Common myeloid progenitor, CD34-positive (primary cell): ENCODE results near the gene FANCC.

Experiments used
- CTCF ChIA-PET: fragments of 350-600 bp; sonication (Branson Sonifier 250); formaldehyde crosslinking; loops from one replicate; lab custom pipeline; 2021; ENCODE audit warnings: antibody characterized with exemption; lab: Charles Lee
- POLR2A ChIA-PET: fragments of 350-600 bp; sonication (Branson Sonifier 250); formaldehyde crosslinking; loops from one replicate; lab custom pipeline; 2021; ENCODE audit warnings: antibody characterized with exemption; lab: Charles Lee
- DNase-seq, 3 donors: peaks; one replicate each; pipeline versions ENCODE4 v3.0.0 to v3.0.0-alpha.2; 2013
- H3K27ac ChIP-seq, 2 experiments: 1 replicate in 1 of 2; 2 replicates in 1 of 2; pipeline ENCODE4 v1.7.0; 2013; ENCODE audit warnings: inconsistent platforms in 2 of 2, low read length in 2 of 2, mild to moderate bottlenecking in 2 of 2, low read depth in 1 of 2, moderate library complexity in 1 of 2; ENCODE audit not compliant: severe bottlenecking in 2 of 2, insufficient read depth in 1 of 2, poor library complexity in 1 of 2
- H3K27me3 ChIP-seq, 5 experiments: replicated peaks in 2 of 5; 1 replicate in 3 of 5; 2 replicates in 2 of 5; pipeline versions ENCODE4 v1.6.1 to v1.7.0; 2013; ENCODE audit warnings: low read length in 4 of 5, mild to moderate bottlenecking in 2 of 5, moderate library complexity in 2 of 5, inconsistent platforms in 1 of 5; ENCODE audit not compliant: insufficient read depth in 5 of 5, control insufficient read depth in 4 of 5
- H3K36me3 ChIP-seq, 4 experiments: 1 replicate in 2 of 4; 2 replicates in 2 of 4; pipeline versions ENCODE4 v1.6.1 to v1.7.0; 2013; ENCODE audit warnings: low read length in 3 of 4, control low read depth in 1 of 4, mild to moderate bottlenecking in 1 of 4; ENCODE audit not compliant: control insufficient read depth in 4 of 4, insufficient read depth in 4 of 4
- H3K4me1 ChIP-seq, 4 experiments: 1 replicate in 3 of 4; 2 replicates in 1 of 4; pipeline versions ENCODE4 v1.6.1 to v1.7.1; 2013; ENCODE audit warnings: low read length in 3 of 4, mild to moderate bottlenecking in 3 of 4, control low read depth in 1 of 4, inconsistent platforms in 1 of 4, moderate library complexity in 1 of 4; ENCODE audit not compliant: control insufficient read depth in 4 of 4, insufficient read depth in 4 of 4; ENCODE audit errors: control extremely low read depth in 1 of 4
- H3K4me3 ChIP-seq, 7 experiments: 1 replicate in 4 of 7; 2 replicates in 3 of 7; pipeline versions ENCODE4 v1.5.1 to v1.7.0; 2013; ENCODE audit warnings: mild to moderate bottlenecking in 7 of 7, low read length in 6 of 7, moderate library complexity in 6 of 7, inconsistent platforms in 2 of 7, low read depth in 2 of 7, control low read depth in 1 of 7; ENCODE audit not compliant: insufficient read depth in 4 of 7, control insufficient read depth in 1 of 7; ENCODE audit errors: extremely low read depth in 1 of 7
- H3K9me3 ChIP-seq, 5 experiments: 1 replicate in 4 of 5; 2 replicates in 1 of 5; pipeline versions ENCODE4 v1.6.1 to v1.7.1; 2013; ENCODE audit warnings: low read length in 4 of 5, mild to moderate bottlenecking in 2 of 5, inconsistent platforms in 1 of 5, low read depth in 1 of 5, moderate library complexity in 1 of 5; ENCODE audit not compliant: control insufficient read depth in 4 of 5, insufficient read depth in 2 of 5; ENCODE audit errors: control extremely low read depth in 1 of 5
- WGBS: methylation state at CpG from one replicate; pipeline ENCODE4 v1.1.5; 2013; ENCODE audit not compliant: insufficient coverage; 5-methylcytosine and 5-hydroxymethylcytosine counted together

The FANCC gene

GRCh38 chr9:95264954-95265615, 52.4 kb downstream of the FANCC start:
- peak; percentile 21 to 28 (median 26) for DNase-seq

GRCh38 chr9:95261890-95262289, 55.6 kb downstream of the FANCC start:
- DNase-seq = no peak
- ChIA-PET CTCF (interaction anchor here (1.3 kb wide), 1 partner anchor 14 kb away, joined by 5 read pairs; no protein-coding TSS in a partner anchor), POLR2A (no interaction called here)
- 100% methylated on average over 1 of the region's 1 CpG for WGBS
- no peak overlapping the region for H3K27ac ChIP-seq
- H3K27me3 ChIP-seq = peaks cover 0 to 1% (median 0%) of the 10 kb centered on the region in 5 experiments
- no peaks in the 10 kb centered on the region for H3K4me1 ChIP-seq
- H3K9me3 ChIP-seq = no peaks in the 10 kb centered on the region
- H3K4me3 ChIP-seq = no peak overlapping the region
- H3K36me3 ChIP-seq = no peaks in the 10 kb centered on the region

More at GRCh38 chr9:95264954-95265615, 52.4 kb downstream of the FANCC start:
- CTCF ChIA-PET = interaction anchor here (1.0 to 1.5 kb wide), 3 partner anchors 85 to 952 kb away, joined by 3 to 7 read pairs (median 3); no protein-coding TSS in a partner anchor
- Histone ChIP-seq H3K9me3 (no peaks in the 10 kb centered on the region), H3K4me3 (no peak overlapping the region), H3K27ac (no peak overlapping the region), H3K36me3 (no peaks in the 10 kb centered on the region), H3K4me1 (no peaks in the 10 kb centered on the region), H3K27me3 (peaks cover 0 to 1% (median 0%) of the 10 kb centered on the region in 5 experiments)
- WGBS = 77% methylated on average over 3 of the region's 5 CpGs
- POLR2A ChIA-PET = no interaction called here

- no peak overlapping the region for H3K4me3 ChIP-seq
- ChIA-PET CTCF (no interaction called here), POLR2A (no interaction called here)
- H3K9me3 ChIP-seq = peaks cover 0 to 7% (median 6%) of the 10 kb centered on the region in 5 experiments
- WGBS = 86% methylated on average over 8 of the region's 9 CpGs
- H3K27ac ChIP-seq = no peak overlapping the region
- H3K27me3 ChIP-seq = no peaks in the 10 kb centered on the region
- peaks cover 0 to 12% (median 6%) of the 10 kb centered on the region in 4 experiments for H3K36me3 ChIP-seq
- no peak for DNase-seq
- no peaks in the 10 kb centered on the region for H3K4me1 ChIP-seq
Observed at GRCh38 chr9:95250462-95251221, 66.9 kb downstream of the FANCC start.

GRCh38 chr9:95249986-95250385, 67.5 kb downstream of the FANCC start:
- H3K36me3 ChIP-seq = peaks cover 0 to 12% (median 7%) of the 10 kb centered on the region in 4 experiments
- ChIA-PET POLR2A (no interaction called here), CTCF (no interaction called here)
- 100% methylated on average over 1 of the region's 2 CpGs for WGBS
- no peak for DNase-seq
- no peak overlapping the region for H3K4me3 ChIP-seq
- no peak overlapping the region for H3K27ac ChIP-seq
- no peaks in the 10 kb centered on the region for H3K27me3 ChIP-seq
- H3K9me3 ChIP-seq = peaks cover 0 to 5% (median 4%) of the 10 kb centered on the region in 5 experiments
- H3K4me1 ChIP-seq = no peaks in the 10 kb centered on the region

- 88% methylated on average over 1 of the region's 1 CpG for WGBS
Observed at GRCh38 chr9:95246547-95246946, 71.0 kb downstream of the FANCC start.

GRCh38 chr9:95242613-95243012, 74.9 kb downstream of the FANCC start:
- CTCF ChIA-PET = interaction anchor here (1.2 kb wide), 1 partner anchor 100 kb away, joined by 3 read pairs; no protein-coding TSS in a partner anchor
- H3K36me3 ChIP-seq = peaks cover 0 to 14% (median 6%) of the 10 kb centered on the region in 4 experiments
- H3K27ac ChIP-seq = no peak overlapping the region
- H3K4me1 ChIP-seq = no peaks in the 10 kb centered on the region
- DNase-seq = no peak
- POLR2A ChIA-PET = no interaction called here
- H3K27me3 ChIP-seq = no peaks in the 10 kb centered on the region
- H3K4me3 ChIP-seq = no peak overlapping the region
- H3K9me3 ChIP-seq = no peaks in the 10 kb centered on the region

More at GRCh38 chr9:95246547-95246946, 71.0 kb downstream of the FANCC start:
- Histone ChIP-seq H3K36me3 (peaks cover 0 to 12% (median 8%) of the 10 kb centered on the region in 4 experiments), H3K9me3 (no peaks in the 10 kb centered on the region), H3K27me3 (no peaks in the 10 kb centered on the region), H3K27ac (no peak overlapping the region), H3K4me3 (no peak overlapping the region), H3K4me1 (no peaks in the 10 kb centered on the region)
- DNase-seq = no peak
- ChIA-PET POLR2A (no interaction called here), CTCF (no interaction called here)

GRCh38 chr9:95239071-95239470, 78.4 kb downstream of the FANCC start:
- H3K9me3 ChIP-seq = no peaks in the 10 kb centered on the region
- 100% methylated on average over 1 of the region's 5 CpGs for WGBS
- no peak for DNase-seq
- H3K4me1 ChIP-seq = no peaks in the 10 kb centered on the region
- H3K36me3 ChIP-seq = peaks cover 0 to 2% (median 0%) of the 10 kb centered on the region in 4 experiments
- H3K4me3 ChIP-seq = no peak overlapping the region
- H3K27ac ChIP-seq = no peak overlapping the region
- H3K27me3 ChIP-seq = no peaks in the 10 kb centered on the region
- CTCF ChIA-PET = no interaction called here
- POLR2A ChIA-PET = no interaction called here
